ENCODE results near the gene INPP5D.

DNA sequence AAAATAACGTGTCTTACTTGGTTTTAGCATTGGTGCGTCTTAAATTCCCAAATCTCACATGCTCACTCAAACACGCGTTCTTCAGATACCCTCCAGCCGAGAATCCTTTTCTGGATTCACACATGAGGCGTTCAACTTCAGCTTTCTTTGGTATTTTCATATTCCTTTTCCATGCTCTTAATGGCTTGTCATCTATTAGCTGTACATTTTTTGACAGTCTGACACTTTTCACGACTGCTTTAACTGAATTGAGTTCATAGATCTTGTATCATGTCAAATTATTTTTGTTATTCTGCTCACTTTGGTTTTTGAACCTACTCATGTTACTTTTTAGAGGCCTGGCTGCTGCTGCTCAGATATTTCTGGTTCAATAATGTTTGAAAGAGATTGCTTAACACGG lies 59.0 kb downstream of the INPP5D start:
- TF ChIP-seq, protein P1, sequence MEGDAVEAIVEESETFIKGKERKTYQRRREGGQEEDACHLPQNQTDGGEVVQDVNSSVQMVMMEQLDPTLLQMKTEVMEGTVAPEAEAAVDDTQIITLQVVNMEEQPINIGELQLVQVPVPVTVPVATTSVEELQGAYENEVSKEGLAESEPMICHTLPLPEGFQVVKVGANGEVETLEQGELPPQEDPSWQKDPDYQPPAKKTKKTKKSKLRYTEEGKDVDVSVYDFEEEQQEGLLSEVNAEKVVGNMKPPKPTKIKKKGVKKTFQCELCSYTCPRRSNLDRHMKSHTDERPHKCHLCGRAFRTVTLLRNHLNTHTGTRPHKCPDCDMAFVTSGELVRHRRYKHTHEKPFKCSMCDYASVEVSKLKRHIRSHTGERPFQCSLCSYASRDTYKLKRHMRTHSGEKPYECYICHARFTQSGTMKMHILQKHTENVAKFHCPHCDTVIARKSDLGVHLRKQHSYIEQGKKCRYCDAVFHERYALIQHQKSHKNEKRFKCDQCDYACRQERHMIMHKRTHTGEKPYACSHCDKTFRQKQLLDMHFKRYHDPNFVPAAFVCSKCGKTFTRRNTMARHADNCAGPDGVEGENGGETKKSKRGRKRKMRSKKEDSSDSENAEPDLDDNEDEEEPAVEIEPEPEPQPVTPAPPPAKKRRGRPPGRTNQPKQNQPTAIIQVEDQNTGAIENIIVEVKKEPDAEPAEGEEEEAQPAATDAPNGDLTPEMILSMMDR (IDR thresholded peaks at IDR 0.05): no peak
- TF ChIP-seq POLR2AphosphoS5 (IDR thresholded peaks at IDR 0.05) (no peak), POLR2A (IDR thresholded peaks at IDR 0.05; ENCODE audit: low read depth) (no peak), EP300 (IDR thresholded peaks at IDR 0.05) (no peak)
